ENCODE measurements around the gene ATIC. TPM values are rescaled to one million over a fixed set of nuclear protein-coding genes. Genes with fewer than 3 reads are reported as not detected.

Gene ATIC
- total RNA-seq, 4 donors from 2014 or later: 29.4 to 42.7 (median 38.6) TPM

DNA sequence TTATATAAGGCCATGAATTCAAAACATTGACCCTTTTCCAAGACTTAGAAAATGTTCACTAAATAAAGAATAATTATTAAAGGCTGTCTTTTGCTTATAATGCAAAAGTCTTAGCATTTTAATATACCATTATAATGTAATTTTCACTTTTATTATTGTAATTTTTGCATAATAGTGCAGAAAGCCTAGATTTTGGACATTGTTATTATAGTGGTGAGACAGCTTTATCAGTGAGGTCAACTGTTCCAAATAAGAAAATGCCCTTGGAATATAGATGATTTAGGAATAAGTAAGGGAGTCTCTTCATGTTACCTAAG, 56.6 kb downstream of the ATIC start:
- Histone ChIP-seq H3K36me3 (peaks cover 0 to 52% (median 0%) of the 10 kb centered on the region in 3 donors), H3K9me3 (no peaks in the 10 kb centered on the region)

DNA sequence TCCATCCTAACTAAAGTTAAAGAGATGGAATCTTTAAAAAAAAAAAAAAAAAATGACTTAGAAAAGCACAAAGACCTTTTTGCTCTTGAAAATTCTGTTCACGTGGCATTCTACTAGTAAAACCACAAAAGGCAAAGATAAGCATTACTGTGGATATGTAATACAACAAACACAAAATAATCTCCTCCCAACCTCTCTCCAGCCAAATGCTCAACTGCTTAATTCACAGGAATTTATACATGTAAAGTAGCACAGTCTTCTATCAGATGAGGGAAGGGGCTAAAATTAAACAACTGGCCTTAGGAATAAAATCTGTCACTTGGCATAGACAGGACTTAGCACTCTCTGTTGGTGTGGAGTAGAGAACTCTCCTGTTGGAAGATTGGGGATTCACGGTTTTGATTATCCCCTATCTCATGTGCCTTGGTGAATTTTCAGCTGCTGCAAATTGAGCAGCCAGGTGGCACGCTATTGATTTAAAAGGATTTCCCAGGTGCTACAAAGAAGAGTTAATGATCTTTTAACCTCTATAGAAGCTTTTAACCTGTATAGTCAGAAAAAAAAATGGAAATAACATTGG, 57.4 kb downstream of the ATIC start:
- H3K4me1 ChIP-seq: no peaks in the 10 kb centered on the region
- H3K4me3 ChIP-seq: no peak overlapping the region
- H3K36me3 ChIP-seq: peaks cover 0 to 51% (median 0%) of the 10 kb centered on the region in 3 donors
- TF ChIP-seq POLR2A (IDR thresholded peaks at IDR 0.05): no peak
- TF ChIP-seq, protein P1, sequence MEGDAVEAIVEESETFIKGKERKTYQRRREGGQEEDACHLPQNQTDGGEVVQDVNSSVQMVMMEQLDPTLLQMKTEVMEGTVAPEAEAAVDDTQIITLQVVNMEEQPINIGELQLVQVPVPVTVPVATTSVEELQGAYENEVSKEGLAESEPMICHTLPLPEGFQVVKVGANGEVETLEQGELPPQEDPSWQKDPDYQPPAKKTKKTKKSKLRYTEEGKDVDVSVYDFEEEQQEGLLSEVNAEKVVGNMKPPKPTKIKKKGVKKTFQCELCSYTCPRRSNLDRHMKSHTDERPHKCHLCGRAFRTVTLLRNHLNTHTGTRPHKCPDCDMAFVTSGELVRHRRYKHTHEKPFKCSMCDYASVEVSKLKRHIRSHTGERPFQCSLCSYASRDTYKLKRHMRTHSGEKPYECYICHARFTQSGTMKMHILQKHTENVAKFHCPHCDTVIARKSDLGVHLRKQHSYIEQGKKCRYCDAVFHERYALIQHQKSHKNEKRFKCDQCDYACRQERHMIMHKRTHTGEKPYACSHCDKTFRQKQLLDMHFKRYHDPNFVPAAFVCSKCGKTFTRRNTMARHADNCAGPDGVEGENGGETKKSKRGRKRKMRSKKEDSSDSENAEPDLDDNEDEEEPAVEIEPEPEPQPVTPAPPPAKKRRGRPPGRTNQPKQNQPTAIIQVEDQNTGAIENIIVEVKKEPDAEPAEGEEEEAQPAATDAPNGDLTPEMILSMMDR (IDR thresholded peaks at IDR 0.05): no peak
- no peaks in the 10 kb centered on the region for H3K27me3 ChIP-seq
- WGBS, 2 donors: 79 to 85% methylated on average over 3 of the region's 3 CpGs
- H3K27ac ChIP-seq: no peak overlapping the region
- H3K9me3 ChIP-seq: no peaks in the 10 kb centered on the region
- intact Hi-C loops (cut with DNase I): no loop called here
- DNase-seq: no peak

More for the DNA sequence above, 56.6 kb downstream of the ATIC start:
- Histone ChIP-seq H3K4me3 (no peak overlapping the region), H3K27me3 (no peaks in the 10 kb centered on the region), H3K27ac (no peak overlapping the region), H3K4me1 (no peaks in the 10 kb centered on the region)
- no peak for DNase-seq
- no peak for TF ChIP-seq POLR2A (IDR thresholded peaks at IDR 0.05)
- TF ChIP-seq, protein P1 (IDR thresholded peaks at IDR 0.05): no peak
- intact Hi-C loops (cut with DNase I): no loop called here

DNA sequence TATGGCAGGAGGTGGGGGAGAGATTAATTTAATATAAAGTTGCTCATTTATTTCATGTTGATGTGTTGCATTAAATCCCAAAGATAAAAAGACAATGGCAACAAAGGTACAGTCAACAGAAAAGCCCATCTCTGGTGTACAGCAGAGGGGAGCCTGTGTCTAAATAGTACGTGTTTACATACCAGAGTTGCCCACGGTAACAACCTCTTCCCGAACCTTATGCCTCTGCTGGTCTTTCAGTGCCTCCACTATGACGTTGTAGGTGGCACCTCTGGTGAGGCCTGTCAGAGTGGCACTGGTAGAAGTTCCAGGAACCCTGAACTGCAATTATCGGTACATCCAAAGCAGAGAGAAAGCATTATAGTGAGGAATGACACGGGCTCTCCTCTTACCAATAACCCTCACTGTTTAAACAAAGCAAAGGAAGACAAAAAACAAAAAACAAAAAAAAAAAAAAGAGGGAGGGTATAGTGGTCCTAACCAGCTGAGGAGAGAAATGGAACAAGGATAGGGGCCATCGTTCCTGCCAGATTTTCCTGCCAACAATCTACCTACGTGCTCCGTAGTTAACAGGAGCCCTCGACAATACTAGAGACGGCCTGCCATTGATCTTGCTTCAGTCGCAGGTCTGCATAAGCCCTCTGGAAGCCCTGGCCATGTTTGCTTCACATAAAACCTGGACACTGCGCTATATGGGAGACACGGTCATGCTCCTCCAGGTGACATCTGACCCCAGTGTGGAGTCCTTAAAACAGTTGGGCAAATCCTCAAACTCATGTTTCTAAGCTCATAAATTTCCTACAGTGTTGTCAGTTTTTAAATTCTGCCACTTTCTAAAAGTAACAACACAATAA, 58.5 kb downstream of the ATIC start:
- Histone ChIP-seq H3K4me3 (no peak overlapping the region), H3K27me3 (no peaks in the 10 kb centered on the region), H3K4me1 (no peaks in the 10 kb centered on the region), H3K9me3 (no peaks in the 10 kb centered on the region), H3K36me3 (peaks cover 0 to 51% (median 0%) of the 10 kb centered on the region in 3 donors), H3K27ac (no peak overlapping the region)
- 79 to 84% methylated on average over 14 of the region's 14 CpGs for WGBS, 2 donors
- DNase-seq: no peak
- TF ChIP-seq, protein P1 (IDR thresholded peaks at IDR 0.05): no peak
- no peak for TF ChIP-seq POLR2A (IDR thresholded peaks at IDR 0.05)
- intact Hi-C loops (cut with DNase I): no loop called here

DNA sequence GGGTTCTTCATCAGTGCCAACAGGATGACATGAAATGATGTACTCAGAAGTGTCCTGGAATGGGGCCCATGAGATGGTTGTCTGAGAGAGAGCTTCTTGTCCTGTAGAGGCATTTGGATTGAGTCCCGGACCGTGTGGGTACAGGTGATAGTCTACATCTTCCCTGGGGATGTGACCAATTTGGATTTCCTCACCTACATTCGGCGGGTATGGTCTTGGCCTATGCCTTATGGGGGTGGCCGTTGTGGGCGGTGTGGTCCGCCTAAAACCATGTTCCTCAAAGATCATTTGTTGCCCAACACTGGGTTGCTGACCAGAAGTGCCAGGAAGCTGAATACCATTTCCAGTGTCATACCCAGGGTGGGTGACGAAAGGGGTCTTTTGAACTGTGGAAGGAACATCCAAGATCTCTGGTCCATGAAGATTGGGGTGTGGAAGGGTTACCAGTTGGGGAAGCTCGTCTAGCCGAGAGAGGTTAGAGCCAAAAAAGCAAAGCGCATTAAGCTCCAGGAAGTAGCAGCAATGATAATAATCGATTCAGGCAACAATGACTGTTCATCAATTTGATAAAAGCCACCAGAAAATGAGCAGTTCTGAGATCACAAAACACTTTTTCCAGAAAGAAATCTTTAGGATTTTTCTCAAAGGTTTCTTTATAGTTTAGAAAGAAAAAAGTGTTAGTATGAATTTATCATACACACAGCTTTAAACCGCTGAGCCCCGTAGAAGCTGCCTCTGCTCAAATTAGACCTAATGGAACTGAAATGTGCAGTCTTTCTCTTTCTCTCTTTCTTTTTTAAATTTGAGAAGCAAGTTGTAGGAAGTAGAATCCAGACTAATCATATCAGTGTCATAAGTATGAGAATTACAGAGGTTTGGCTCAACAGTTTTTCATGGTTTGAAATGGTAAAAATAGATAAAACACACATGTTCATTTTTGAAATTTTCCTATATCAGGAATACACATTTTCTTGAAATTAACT, 60.3 kb downstream of the ATIC start:
- Histone ChIP-seq H3K9me3 (no peaks in the 10 kb centered on the region), H3K4me1 (no peaks in the 10 kb centered on the region), H3K4me3 (no peak overlapping the region), H3K27me3 (no peaks in the 10 kb centered on the region), H3K36me3 (peaks cover 0 to 54% (median 0%) of the 10 kb centered on the region in 3 donors), H3K27ac (peak overlapping the region in 1 of 4 donors; percentile 6)
- TF ChIP-seq, protein P1 (IDR thresholded peaks at IDR 0.05): no peak
- TF ChIP-seq POLR2A (IDR thresholded peaks at IDR 0.05): no peak
- 76 to 77% methylated on average over 9 of the region's 14 CpGs for WGBS, 2 donors
- intact Hi-C loops (cut with DNase I): no loop called here
- DNase-seq: no peak
